ENCODE results near the gene VMP1. TPM values are rescaled to one million over a fixed set of nuclear protein-coding genes. Genes with fewer than 3 reads are reported as not detected.

The VMP1 gene
- total RNA-seq, 1 experiment from 2014 or later = 281 TPM

GRCh38 chr17:59877965-59878364 is 170.5 kb downstream of the VMP1 start:
- DNase-seq (ENCODE audit: low read depth, low spot score) (no peak), ATAC-seq (no peak)
- Histone ChIP-seq H3K4me3 (ENCODE audit: low read depth in 2 of 2, low read length in 2 of 2) (no peak overlapping the region), H3K9me3 (ENCODE audit: control insufficient read depth, insufficient read depth, low read depth, low read length) (no peaks in the 10 kb centered on the region), H3K4me1 (ENCODE audit: control insufficient read depth, insufficient read depth, low read length) (no peaks in the 10 kb centered on the region), H3K27ac (ENCODE audit: low read length) (no peak overlapping the region), H3K27me3 (ENCODE audit: control insufficient read depth, insufficient read depth, low read length) (no peaks in the 10 kb centered on the region), H3K36me3 (ENCODE audit: control insufficient read depth, insufficient read depth, low read length) (peaks cover 15% of the 10 kb centered on the region)
- ChIA-PET POLR2A (no interaction called here), CTCF (no interaction called here)
- TF ChIP-seq REST (IDR thresholded peaks at IDR 0.05; ENCODE audit: insufficient read depth in 1 of 2, low read depth in 2 of 2, low read length in 1 of 2) = no peak
- TF ChIP-seq SIN3A (IDR thresholded peaks at IDR 0.05; ENCODE audit: borderline replicate concordance, insufficient read depth, low read depth, low read length) = no peak
- no peak for TF ChIP-seq POLR2AphosphoS5 (IDR thresholded peaks at IDR 0.05; ENCODE audit: low read depth, low read length)
- no peak for TF ChIP-seq CTCF (IDR thresholded peaks at IDR 0.05)
- TF ChIP-seq TCF7L2 (IDR thresholded peaks at IDR 0.05; ENCODE audit: low read depth, low read length) = no peak
- in situ Hi-C loops (cut with HindIII; ENCODE audit: low pct_unique_long_range_greater_than_20kb, low sequenced_read_pairs) (no loop called here), intact Hi-C loops (cut with micrococcal nuclease; ENCODE audit: unreplicated experiment) (no loop called here)
- TSS peak; percentile 38 for BruUV-seq (replicated peaks)

GRCh38 chr17:59878624-59879023 is 171.2 kb downstream of the VMP1 start:
- ChIA-PET POLR2A (no interaction called here), CTCF (no interaction called here)
- no TSS peak for BruUV-seq (replicated peaks)
- in situ Hi-C loops (cut with HindIII; ENCODE audit: low pct_unique_long_range_greater_than_20kb, low sequenced_read_pairs) (no loop called here), intact Hi-C loops (cut with micrococcal nuclease; ENCODE audit: unreplicated experiment) (no loop called here)
- Histone ChIP-seq H3K27ac (ENCODE audit: low read length) (no peak overlapping the region), H3K4me3 (ENCODE audit: low read depth in 2 of 2, low read length in 2 of 2) (no peak overlapping the region), H3K4me1 (ENCODE audit: control insufficient read depth, insufficient read depth, low read length) (no peaks in the 10 kb centered on the region), H3K27me3 (ENCODE audit: control insufficient read depth, insufficient read depth, low read length) (no peaks in the 10 kb centered on the region), H3K9me3 (ENCODE audit: control insufficient read depth, insufficient read depth, low read depth, low read length) (no peaks in the 10 kb centered on the region), H3K36me3 (ENCODE audit: control insufficient read depth, insufficient read depth, low read length) (peaks cover 15% of the 10 kb centered on the region)
- no peak for TF ChIP-seq TCF7L2 (IDR thresholded peaks at IDR 0.05; ENCODE audit: low read depth, low read length)
- ATAC-seq = no peak
- DNase-seq (ENCODE audit: low read depth, low spot score) = no peak

- BruUV-seq (replicated peaks) = no TSS peak
- DNase-seq (ENCODE audit: low read depth, low spot score) = no peak
- Histone ChIP-seq H3K9me3 (ENCODE audit: control insufficient read depth, insufficient read depth, low read depth, low read length) (no peaks in the 10 kb centered on the region), H3K27ac (ENCODE audit: low read length) (no peak overlapping the region), H3K4me1 (ENCODE audit: control insufficient read depth, insufficient read depth, low read length) (no peaks in the 10 kb centered on the region), H3K4me3 (ENCODE audit: low read depth in 2 of 2, low read length in 2 of 2) (no peak overlapping the region), H3K36me3 (ENCODE audit: control insufficient read depth, insufficient read depth, low read length) (peaks cover 7% of the 10 kb centered on the region), H3K27me3 (ENCODE audit: control insufficient read depth, insufficient read depth, low read length) (no peaks in the 10 kb centered on the region)
- TF ChIP-seq TCF7L2 (IDR thresholded peaks at IDR 0.05; ENCODE audit: low read depth, low read length) (no peak), CTCF (IDR thresholded peaks at IDR 0.05) (no peak), REST (IDR thresholded peaks at IDR 0.05; ENCODE audit: insufficient read depth in 1 of 2, low read depth in 2 of 2, low read length in 1 of 2) (no peak), SIN3A (IDR thresholded peaks at IDR 0.05; ENCODE audit: borderline replicate concordance, insufficient read depth, low read depth, low read length) (no peak), POLR2AphosphoS5 (IDR thresholded peaks at IDR 0.05; ENCODE audit: low read depth, low read length) (no peak)
- POLR2A ChIA-PET = interaction anchor here (0.7 kb wide), 1 partner anchor 56 kb away, joined by 7 read pairs; no protein-coding TSS in a partner anchor
- CTCF ChIA-PET = no interaction called here
- intact Hi-C loops (cut with micrococcal nuclease; ENCODE audit: unreplicated experiment) (no loop called here), in situ Hi-C loops (cut with HindIII; ENCODE audit: low pct_unique_long_range_greater_than_20kb, low sequenced_read_pairs) (no loop called here)
- ATAC-seq = no peak
Measured at GRCh38 chr17:59884861-59885260, 177.4 kb downstream of the VMP1 start.
